CD1c-positive myeloid dendritic cell (primary cell): Measurements from ENCODE around the gene CLEC4E.
"Not testable (repeated sequence)": the region's sequence is repeated elsewhere in the genome, so short reads cannot be mapped to it uniquely, and the experiment has no call there.

Experiments used
- DNase-seq: peaks from one replicate; pipeline ENCODE4 v3.0.0-alpha.2; 2016; ENCODE audit errors: extremely low spot score

Gene CLEC4E

DNA sequence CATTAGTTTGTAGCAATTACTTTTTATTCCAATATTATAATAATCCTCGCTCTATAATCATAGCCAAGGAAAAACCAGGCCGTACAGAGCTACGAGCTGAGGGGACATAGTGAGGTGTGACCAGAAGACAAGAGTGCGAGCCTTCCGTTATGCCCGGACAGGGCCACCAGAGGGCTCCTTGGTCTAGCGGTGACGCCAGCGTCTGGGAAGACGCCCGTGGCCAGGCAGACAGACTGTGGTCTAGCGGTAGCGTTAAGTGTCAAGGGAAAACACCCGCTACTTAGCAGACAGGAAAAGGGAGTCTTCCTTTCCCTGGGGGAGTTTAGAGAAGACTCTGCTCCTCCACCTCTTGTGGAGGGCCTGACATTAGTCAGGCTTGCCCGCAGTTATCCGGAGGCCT lies 2.9 kb downstream of the CLEC4E start:
- not testable (repeated sequence) for DNase-seq

DNA sequence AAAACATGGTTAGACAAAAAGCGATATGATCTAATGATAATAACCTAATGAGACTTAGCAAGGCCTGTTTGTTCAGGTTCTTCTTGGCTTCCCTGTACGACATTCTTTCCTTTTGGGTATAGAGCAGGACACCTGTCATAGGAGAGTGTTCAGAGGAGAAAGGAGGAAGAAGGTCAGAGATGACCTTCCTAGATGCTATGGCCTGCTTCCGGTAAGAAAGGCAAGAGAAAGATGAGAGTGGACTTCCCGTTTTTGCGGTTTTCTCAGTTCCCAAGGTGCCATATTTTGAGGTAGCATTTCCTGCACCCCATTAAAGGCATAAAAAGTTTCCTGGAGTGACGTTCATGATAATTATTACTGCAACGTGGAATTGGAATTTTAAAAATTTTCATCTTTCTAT lies 8.7 kb downstream of the CLEC4E start:
- DNase-seq = no peak

DNA sequence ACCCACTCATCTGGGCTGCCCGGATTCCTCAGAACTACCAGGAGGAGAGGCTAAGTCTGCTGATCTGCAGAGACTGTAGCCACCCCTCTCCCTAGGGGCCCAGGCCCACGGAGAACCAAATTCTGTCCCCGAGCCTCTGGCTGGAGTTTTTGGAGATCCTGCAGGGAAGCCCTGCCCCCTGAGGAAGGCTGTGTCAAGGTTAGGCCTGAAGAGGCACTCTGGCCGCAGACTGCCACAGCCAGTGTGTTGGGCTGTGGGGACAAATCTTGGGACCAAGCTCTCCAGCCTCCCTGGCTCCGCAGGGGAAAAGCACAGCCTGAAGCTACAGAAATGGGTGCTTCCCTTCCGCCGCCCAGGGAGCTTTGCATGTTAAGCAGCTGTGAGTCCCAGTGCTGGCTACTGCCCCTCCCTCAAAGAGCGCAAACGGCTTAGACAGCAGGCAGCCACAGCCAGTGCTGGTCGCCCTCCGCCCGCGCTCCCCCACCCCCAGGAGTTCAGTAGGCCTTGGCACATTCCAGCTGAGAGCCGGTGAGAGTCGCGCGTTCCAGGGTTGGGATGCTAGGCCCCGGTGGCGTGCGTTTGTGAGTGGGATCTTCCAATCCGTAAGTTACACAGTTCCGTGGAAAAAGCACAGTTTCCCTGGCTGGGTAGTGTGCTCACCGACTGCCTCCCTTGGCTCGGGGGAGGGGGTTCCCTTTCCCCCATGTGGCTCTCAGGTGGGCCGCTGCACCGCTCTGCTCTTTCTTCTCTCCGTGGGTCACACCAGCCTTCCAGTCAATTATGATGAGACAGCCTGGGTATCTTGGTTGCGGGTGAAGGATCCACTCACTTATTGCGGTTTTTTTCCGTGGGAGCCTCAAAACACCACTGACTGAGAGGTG lies 13.2 kb downstream of the CLEC4E start:
- no peak for DNase-seq

DNA sequence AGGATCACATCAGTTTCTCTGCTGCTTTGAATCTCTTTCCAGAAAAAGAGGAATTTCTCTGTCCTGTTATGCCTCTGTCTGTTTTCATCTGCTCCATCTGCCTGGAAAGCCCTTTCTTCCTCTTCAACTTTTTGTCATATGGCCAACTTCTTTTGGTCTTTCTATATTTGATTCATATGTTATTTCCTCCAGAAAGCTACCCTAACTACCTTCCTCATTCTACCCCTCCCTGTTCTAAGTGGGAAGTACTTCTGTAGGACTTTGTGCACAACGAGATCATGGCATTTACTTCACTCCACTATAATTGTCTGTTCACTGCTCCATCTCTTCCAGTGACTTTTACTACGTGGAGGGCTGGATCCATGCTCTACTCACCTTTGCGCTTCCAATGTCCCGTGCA lies 21.5 kb downstream of the CLEC4E start:
- peak; percentile 43 for DNase-seq

DNA sequence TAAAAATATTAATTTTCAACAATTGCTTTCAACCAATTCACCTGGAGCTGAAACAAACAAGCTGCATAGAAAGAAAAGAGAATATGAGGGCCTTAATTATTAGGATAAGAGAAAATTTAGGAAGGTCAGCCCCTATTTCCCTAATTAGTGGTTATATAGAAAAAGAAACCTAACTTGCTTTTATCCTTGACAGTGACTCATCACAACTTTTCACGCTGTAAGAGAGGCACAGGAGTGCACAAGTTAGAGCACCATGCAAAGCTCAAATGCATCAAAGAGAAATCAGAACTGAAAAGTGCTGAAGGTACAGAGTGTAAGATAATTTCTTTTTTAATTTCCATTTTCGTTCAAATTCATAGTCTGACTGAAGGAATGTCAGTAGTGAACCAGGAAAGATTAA lies 22.7 kb downstream of the CLEC4E start:
- DNase-seq = no peak

DNA sequence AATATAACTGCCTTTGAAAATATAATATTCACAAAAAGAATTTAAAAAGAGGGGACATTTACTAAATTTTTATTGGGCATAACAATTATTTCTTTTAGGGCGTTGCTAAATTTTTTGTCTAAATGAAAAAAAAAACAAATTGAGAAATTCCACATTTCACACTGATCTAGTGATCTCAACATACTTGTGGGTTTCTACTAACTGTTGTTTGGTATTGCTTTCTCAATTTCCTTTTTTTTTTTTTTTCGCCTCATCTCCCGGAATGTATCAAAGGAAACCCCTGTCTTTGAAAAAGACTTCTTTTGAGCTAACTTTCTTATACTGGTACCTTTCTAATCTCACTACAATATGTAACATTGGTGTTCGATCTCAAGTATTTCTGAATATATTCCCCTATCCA lies 27.4 kb downstream of the CLEC4E start, which contains the start of gene CLEC4D:
Gene CLEC4D, plus strand, starts transcription at position 248 of the 400 bp plus-strand sequence. CDS start 230 bp downstream, outside the sequence.
- peak; percentile 47 for DNase-seq

DNA sequence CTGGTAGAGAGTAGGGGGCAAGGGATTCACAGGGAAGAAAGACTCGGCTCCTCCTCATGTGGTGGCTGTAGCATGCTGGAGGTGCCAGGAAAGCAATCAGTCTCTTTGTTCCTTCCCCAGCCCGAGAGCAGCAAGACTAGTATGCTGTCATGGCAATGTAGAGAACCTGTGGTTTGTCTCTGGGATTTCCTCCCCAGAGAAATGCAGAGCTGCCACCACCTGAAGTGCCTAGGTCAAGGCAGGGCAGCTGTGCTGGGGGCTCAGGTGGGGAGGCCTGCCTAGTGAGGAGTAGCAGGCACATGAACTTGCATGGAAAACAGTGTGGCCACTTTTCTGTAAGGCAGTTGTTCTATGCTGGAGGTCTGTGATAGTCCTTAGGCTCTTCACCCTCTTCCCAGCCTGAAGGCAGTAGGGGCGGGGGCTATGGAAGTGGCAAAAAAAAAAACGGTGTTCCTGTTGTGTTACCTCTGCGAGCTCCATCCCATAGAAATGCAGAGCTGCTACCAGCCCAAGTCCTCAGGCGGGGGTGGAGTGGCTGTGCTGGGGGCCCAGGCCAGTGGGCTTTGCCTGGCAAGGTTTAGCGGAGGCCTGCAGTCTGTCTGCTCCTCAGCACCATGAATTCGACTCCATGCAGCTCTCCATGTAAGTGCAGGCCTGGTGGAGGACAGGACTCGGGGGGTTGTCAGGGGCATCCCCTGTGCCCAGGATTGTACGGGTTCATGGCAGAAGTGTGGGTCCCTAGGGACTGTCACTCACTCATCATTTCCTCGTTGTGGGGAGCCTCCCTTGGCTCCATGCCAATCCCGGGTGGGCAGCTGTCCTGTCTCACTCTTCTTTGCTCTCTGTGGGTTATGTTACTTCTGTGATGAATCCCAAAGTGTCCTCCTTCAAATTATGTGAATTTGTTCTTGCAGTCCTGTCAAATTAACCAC lies 31.5 kb downstream of the CLEC4E start:
- DNase-seq = no peak

DNA sequence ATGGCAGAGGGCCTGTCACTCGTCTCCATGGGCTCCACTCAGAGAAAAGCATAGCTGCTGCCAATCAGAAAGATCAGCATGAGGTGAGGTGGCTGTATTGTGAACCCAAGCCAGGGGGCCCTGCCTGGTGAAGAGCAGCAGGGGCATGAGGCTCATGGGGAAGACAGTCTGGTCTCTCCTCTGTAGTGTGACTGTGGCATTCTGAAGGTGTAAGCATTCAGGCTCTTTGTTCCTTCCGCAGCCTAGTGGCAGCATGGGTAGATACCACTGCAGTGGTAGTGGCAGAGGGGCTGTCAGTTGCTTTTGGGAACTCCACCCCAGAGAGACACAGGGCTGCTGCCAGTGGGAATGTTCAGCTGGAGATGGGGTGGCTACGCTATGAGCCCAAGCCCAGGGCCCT lies 32.5 kb downstream of the CLEC4E start:
- no peak for DNase-seq

DNA sequence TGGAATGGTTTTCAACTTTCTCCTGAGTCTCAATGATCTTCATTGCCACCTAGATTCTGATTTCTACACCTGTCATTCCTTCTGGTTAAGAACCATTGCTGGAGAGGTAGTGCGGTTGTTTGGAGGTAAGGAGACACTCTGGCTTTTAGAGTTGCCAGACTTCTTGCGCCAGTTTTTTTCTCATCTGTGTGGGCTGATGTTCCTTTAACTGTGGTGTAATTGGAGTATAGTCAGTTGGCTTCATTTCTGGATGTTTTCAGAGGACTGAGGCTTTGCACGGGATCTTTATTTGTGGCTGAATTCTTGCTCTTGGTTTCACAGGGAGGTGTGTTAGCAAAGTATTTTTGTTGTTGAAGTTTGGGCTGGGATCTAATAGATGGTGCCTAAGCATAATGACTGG lies 33.1 kb downstream of the CLEC4E start:
- no peak for DNase-seq

DNA sequence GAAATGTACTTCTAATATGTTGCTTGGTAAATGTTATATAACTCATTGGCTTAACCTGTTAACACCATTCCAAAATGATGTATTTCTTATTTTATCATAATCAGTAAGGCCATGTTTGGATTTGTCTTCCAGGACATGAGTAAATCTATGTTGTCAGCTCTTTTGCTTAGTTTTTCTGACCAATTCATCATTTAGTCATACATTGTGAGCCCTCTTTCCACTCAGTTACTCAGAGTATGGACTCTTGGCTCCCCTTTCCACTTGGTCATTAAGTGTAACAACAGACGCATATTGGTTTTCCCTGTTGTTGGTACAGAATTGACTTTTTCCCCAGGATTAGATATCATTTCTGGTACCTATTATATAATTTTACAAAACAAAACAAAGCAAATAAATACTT lies 36.4 kb downstream of the CLEC4E start:
- DNase-seq = no peak

DNA sequence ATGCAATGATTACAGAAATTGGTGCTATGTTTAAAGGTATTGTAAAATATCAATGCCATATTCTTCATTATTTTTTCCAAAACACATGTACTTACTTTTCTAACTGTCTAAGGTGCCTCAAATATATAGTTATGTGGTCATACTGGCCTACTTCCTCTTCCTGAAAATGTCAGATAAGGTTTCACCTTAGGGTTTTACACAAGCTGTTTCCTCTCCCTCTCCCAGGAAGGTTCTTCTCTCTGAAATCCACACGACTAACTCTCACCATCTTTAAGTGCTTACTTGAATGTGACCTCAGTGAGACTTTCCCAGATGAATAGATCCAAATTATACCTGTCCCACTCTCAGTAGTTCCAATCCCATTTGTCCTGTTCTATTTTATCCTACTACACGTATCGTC lies 39.0 kb downstream of the CLEC4E start:
- DNase-seq = peak; percentile 45

DNA sequence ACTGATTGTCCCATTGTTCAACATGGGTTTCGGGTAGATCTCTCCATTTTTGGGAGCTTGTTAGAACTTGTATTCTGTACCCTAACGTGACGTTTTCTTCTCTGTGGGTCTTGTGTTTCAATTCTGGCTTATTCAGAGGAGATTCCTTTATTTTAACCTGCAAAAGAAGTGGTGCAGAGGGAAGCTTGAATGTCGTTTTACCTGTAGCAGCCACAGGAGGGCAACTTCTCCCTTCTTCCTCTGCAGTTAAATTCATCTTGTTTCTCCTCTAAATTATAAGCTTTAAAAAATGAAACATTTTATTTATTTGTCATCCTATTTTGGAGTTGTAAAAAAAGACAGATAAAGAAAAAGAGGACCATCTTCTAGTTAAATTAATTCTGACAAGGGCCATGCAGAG lies 41.1 kb downstream of the CLEC4E start:
- DNase-seq = no peak

DNA sequence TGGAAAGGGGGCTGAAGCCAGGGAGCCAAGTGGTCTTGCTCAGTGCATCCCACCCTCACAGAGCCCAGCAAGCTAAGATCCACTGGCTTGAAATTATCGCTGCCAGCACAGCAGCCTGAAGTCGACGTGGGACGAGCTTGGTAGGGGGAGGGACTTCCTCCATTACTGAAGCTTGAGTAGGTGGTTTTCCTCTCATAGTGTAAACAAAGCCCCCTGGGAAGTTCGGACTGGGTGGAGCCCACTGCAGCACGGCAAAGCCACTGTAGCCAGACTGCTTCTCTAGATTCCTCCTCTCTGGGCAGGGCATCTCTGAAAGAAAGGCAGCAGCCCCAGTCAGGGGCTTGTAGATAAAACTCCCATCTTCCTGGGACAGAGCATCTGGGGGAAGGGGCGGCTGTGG lies 44.6 kb downstream of the CLEC4E start:
- not testable (repeated sequence) for DNase-seq

DNA sequence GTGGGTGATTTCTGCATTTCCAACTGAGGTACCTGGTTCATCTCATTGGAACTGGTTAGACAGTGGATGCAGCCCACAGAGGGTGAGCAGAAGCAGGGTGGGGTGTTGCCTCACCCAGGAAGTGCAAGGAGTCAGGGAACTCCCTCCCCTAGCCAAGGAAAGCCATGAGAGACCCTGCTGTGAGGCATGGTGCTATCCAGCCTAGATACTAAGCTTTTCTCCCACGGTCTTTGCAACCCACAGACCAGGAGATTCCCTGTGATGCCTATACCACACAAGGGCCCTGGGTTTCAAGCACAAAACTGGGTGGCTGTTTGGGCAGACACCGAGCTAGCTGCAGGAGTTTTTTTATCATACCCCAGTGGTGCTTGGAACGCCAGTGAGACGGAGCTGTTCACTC lies 45.0 kb downstream of the CLEC4E start:
- not testable (repeated sequence) for DNase-seq

DNA sequence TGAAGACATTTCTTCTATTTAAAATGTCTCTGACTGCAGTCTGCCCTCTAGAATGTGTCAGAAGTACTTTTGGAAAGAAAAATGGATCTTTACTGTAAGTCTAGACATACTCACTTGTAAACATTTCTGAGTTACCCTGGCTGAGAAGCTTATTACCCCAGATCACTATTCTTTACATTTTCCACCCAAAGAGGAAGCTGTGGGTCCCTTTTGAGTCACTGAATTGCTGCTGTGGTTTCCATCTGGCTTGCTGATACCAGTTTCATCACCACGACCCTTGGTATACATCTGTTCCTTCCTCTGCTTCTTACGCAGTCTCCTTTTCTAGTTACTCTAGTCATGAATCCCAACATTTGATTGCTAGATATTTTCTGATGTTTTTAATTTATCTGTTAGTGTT lies 47.6 kb downstream of the CLEC4E start:
- peak; percentile 94 for DNase-seq

DNA sequence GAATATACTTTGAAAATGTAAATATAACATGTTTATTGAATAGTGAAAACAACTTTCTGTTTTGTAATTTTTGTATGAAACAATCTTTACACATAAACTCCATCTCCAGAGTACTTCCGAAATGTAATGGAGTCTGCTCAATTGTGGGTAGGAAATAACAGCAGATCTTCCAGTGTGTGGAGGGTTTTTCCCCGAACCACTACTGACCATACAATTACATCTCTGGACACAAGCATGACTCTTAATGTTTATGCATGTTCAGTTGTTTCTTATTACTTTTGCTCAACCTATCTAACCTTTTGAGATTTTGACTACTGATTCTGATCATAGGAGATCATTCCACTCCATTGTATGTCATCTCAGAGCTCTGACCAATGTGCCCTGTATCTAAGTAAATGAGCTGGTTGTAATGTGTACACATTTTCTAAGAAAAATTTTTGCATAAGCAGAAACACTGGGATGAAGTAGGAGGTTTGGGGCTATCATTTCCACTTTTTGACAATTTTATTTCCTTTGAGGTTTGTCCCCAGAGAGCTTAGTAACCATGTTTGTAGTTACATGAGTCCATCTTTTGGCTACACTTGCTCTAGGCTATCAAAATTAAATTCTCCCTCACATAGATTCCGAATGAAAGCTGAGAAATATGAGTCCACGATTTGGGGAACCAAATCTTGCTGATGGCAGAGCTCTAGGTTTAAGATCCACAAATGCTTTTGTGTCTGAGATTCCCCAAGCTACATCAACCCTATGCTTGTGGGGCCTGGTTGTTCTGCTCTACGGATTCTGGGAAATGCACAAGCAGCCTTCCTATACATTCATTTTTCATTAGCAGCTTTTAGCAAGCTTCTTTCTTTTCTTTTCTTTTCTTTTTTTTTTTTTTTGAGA lies 48.8 kb downstream of the CLEC4E start:
- peak; percentile 64 for DNase-seq
